ENCODE measurements around the gene LHX6. TPM values are rescaled to one million over a fixed set of nuclear protein-coding genes. Genes with fewer than 3 reads are reported as not detected.

LHX6 gene
- total RNA-seq, 1 experiment from 2014 or later, result 1.8 TPM

- Histone ChIP-seq H3K4me2 (ENCODE audit: insufficient read depth, insufficient read length, low read length) (no peak overlapping the region), H3K4me1 (ENCODE audit: insufficient read depth, low read length) (peaks cover 7% of the 10 kb centered on the region), H3K18ac (ENCODE audit: insufficient read length, low read depth, low read length) (no peak overlapping the region), H2AFZ (ENCODE audit: low read length) (no peak overlapping the region), H3K9me3 (ENCODE audit: control insufficient read depth, low read depth, low read length) (no peaks in the 10 kb centered on the region), H2AK5ac (ENCODE audit: insufficient read length, low read length) (no peak overlapping the region), H2BK15ac (ENCODE audit: low read depth, low read length) (no peak overlapping the region), H4K91ac (ENCODE audit: insufficient read length, low read depth, low read length) (no peak overlapping the region), H3T11ph (ENCODE audit: low read length) (no peak overlapping the region), H3K23ac (ENCODE audit: insufficient read length, low read depth, low read length) (no peak overlapping the region), H3K9ac (ENCODE audit: extremely low read depth, insufficient read length, low read length) (no peak overlapping the region), H3K79me2 (ENCODE audit: insufficient read depth, low read length) (no peaks in the 10 kb centered on the region), H3K23me2 (ENCODE audit: insufficient read length, low read depth, low read length, poor library complexity, severe bottlenecking) (no peaks in the 10 kb centered on the region), H3K27me3 (ENCODE audit: insufficient read depth, low read length) (no peaks in the 10 kb centered on the region), H3K4ac (ENCODE audit: low read depth, low read length) (no peak overlapping the region), H4K5ac (ENCODE audit: insufficient read length, low read depth, low read length) (no peak overlapping the region), H4K20me1 (ENCODE audit: control insufficient read depth, insufficient read depth, insufficient read length) (no peaks in the 10 kb centered on the region), H3K14ac (ENCODE audit: insufficient read depth, low read length) (no peak overlapping the region), H2BK12ac (ENCODE audit: insufficient read length, low read depth, low read length) (no peak overlapping the region), H3K56ac (ENCODE audit: insufficient read length, low read depth, low read length) (no peak overlapping the region), H4K8ac (replicated peaks; ENCODE audit: insufficient read length, low read depth, low read length) (no peak overlapping the region), H3K27ac (ENCODE audit: insufficient read length, low read depth, low read length) (no peak overlapping the region), H3K79me1 (ENCODE audit: insufficient read depth, low read depth, low read length, poor library complexity, severe bottlenecking) (peaks cover 5% of the 10 kb centered on the region), H2BK5ac (ENCODE audit: insufficient read length, low read length) (no peak overlapping the region), H2BK120ac (ENCODE audit: low read depth, low read length, poor library complexity, severe bottlenecking) (no peak overlapping the region), H2BK20ac (ENCODE audit: low read depth, low read length, poor library complexity, severe bottlenecking) (no peak overlapping the region)
- WGBS (ENCODE audit: extremely low coverage, insufficient read length, low lambda C conversion rate), result no CpG with 5 or more reads among the region's 5 CpGs
- TF ChIP-seq CTCF (conservative IDR thresholded peaks at IDR 0.05), result no peak
- DNase-seq, result no peak
- Mint-ChIP-seq H3K36me3 (ENCODE audit: insufficient read depth in 1 of 3, low read depth in 3 of 3) (peaks cover 7 to 52% (median 44%) of the 10 kb centered on the region in 3 experiments; a peak in 6 of 7 replicates), H3K27ac (0 out of 7 replicates have a peak overlapping the region, but pooled peaks of 1 of the 3 experiments have one; percentile 29), H3K27me3 (ENCODE audit: low read depth) (no peaks in the 10 kb centered on the region), H3K4me3 (no peak overlapping the region), H3K4me1 (peaks cover 13 to 14% of the 10 kb centered on the region in 2 experiments), H3K9me3 (no peaks in the 10 kb centered on the region)
Measured at GRCh38 chr9:122248448-122248865, 19.7 kb upstream of the LHX6 start.

Data from H9 (cell line).